GM18868 (cell line): ENCODE results near the gene MORF4L2.
A peak's percentile ranks its signal among the peaks of the same experiment; 100 is the strongest.

Experiments used
- ATAC-seq: cut with Tn5 transposase; IDR thresholded peaks from one replicate; pipeline ENCODE4 v1.9.1; 2021; ENCODE audit warnings: mild to moderate bottlenecking, moderate library complexity; ENCODE audit not compliant: unreplicated experiment

Gene MORF4L2

DNA sequence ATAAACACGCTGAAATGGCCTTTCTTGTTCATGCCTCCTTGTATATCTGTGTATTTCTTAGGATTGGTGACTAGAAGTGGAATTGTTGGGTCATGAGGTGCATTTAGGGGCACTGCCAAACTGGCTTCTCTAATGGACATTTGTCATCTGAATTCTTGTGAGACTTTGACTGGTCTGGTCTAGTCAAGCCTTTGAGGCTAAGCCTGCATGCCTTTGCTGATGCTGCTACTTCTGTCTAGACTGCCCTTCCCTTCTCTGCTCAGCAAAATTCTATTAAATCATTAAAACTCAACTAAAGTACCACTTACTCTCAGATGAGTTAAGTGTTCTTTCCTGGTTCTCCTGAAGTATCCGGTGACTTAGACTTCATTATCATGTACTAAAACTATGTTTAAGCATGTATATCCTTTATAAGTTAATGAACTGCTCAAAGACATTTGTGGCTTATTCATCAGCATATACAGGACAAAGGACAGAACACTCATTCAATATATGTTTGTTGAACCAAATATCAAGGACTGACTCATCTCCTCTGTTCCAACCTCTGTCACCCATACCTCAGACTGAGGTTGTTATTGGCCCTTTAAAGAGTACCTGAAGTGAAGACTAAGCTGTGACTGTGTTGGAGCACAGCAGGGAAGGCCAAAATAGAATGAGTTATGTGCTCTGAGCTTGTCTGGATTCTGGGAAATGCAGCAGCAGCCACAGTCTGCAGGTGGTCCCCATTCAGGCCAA, 48.7 kb downstream of the MORF4L2 start:
- no peak for ATAC-seq

DNA sequence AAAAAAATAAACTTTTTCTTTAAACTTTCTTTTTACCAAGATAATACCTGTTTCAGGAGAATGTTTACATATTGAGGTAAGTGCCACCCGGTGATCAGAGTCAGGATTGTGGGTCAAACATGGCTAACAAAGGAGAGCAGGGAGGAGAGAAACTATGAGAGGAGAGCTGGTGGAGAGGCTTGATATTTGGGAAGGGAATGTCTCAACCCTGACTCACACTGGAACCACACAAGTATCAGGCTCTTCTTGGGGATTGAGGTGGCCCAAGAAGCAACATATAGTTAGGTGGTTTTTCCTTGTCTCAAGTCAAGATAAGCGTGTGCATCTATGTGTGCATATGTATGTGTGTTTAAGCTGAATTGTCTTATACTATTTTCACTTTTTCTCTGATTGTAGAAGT, 51.1 kb downstream of the MORF4L2 start:
- no peak for ATAC-seq

DNA sequence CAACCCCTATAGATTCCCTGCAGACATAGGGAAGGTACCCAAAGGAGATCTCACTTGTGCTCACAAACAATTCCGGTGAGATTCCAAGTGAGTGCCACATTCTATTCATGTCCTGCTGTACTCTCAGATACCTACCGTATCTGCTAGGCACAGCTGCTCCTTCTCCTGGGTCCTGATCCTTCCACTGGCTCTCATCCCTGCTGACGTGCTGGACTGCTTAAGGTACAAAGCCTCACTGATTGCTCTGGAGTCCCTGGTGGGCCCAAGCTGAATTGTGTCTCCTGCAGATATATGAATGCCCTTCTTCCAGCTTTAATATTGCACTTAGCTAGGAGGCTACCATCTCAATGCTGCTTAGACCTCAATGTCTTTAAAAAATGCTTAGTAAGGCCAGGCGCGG, 55.4 kb downstream of the MORF4L2 start:
- no peak for ATAC-seq

DNA sequence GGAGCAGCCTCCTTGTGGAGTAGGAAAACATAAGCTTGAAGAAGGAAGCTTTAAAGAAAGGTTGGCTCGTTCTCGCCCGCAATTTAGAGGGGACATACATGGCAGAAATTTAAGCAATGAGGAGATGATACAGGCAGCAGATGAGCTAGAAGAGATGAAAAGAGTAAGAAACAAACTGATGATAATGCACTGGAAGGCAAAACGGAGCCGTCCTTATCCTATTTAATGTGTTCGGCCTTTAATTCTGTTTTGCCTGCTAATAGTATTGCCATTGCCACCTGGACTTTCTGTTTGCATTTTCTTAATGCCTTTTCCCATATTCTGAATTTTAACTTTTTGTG, 56.4 kb downstream of the MORF4L2 start:
- ATAC-seq = no peak

DNA sequence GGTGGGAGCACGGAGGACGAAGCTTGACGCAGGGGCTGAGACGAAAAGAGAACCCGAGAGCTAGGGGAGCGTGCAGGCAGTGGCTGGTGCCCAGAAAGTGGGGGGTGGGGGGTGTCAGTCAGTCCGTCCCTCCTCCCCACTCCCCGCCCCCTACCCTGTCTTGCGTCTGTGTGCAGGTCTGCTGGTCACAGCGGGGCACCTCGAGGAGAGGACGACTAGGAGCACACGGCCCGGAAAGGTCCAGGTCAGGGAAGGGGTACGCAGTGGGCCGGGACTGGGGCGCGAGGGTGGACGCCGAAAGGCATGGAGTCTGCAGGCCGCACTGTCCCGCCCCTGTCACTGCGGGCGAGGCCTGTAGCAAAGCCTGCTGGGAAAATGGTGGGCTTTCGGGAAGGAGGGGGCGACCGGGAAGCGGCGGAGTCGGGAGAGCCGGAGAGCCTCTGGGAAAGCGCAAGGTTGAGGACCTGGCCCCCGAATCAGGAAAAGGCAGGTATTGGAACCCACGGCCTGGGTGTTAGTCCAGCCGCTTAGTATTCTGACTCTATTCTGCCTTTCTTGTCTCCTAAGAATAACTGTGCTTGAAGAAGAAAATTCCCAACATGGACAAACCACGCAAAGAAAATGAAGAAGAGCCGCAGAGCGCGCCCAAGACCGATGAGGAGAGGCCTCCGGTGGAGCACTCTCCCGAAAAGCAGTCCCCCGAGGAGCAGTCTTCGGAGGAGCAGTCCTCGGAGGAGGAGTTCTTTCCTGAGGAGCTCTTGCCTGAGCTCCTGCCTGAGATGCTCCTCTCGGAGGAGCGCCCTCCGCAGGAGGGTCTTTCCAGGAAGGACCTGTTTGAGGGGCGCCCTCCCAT, 57.0 kb downstream of the MORF4L2 start:
- peak; percentile 39 for ATAC-seq

DNA sequence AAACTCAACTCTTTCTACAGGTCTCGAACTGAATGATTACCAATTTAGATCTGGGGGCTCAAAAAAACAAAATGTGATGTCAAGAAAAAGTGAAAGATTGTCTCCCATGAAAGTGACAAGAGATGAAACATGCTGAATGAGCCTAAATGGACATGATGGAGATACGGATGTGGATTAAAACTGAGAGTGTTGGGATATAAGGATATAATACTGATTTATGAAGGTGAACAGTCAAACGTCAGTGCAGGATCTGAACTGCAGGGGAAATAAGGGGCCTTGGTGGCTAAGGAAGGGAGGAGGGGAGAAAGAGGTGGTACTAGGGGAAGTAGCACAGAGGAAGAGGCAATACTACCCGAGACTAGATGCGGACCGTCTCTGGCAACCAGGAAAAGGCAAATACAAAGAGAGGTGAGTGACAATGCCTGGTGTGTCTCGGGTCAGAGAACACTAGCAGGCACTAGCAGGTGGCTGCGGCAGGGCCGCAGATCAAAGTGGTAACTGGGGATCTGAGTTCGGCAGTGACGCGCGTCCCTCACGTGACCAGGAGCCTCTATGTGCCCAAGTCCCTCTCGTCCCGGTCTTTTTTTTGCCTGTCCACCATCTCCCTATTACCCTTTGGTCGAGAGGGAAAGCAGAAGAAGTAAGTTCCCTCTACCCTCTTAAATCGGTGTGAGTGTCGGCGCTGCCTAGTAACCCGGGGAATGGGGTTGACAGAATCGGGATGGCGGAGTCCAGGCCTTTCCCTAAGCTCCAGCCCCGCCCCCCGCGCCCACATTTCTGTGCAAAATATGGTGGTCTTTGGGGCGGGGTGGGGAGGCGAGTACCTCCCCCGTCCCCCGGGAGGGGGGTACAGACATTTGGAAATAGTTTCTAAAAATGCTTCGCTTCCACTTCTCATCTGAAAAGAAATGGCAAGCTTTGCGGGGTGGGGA, 57.8 kb downstream of the MORF4L2 start, which contains the start of gene TCEAL1:
Gene TCEAL1 (plus strand): TSS at position 590 of the 932 bp plus-strand sequence. CDS start 942 bp downstream, outside the sequence.
- ATAC-seq = peak; percentile 58

DNA sequence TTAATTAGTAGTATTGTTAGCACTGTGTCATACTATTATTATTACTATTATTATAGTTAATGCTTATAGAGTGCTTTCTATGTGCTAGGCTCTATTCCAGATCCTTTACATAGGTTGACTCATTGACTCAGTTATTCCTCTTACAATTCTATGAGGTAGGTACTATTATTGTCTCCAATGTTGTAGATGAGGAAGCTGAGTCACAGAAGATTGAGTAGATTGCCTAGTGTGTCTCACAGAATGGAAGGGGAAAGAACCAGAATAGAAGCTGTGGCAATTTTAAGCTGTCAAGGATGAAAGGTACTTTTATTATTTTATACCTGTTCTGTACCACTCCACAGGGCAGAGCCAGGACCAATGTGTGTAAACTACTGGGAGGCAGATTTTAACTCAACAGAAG, 59.6 kb downstream of the MORF4L2 start:
- no peak for ATAC-seq
